Measurements from ENCODE around the gene NAA10.

DNA sequence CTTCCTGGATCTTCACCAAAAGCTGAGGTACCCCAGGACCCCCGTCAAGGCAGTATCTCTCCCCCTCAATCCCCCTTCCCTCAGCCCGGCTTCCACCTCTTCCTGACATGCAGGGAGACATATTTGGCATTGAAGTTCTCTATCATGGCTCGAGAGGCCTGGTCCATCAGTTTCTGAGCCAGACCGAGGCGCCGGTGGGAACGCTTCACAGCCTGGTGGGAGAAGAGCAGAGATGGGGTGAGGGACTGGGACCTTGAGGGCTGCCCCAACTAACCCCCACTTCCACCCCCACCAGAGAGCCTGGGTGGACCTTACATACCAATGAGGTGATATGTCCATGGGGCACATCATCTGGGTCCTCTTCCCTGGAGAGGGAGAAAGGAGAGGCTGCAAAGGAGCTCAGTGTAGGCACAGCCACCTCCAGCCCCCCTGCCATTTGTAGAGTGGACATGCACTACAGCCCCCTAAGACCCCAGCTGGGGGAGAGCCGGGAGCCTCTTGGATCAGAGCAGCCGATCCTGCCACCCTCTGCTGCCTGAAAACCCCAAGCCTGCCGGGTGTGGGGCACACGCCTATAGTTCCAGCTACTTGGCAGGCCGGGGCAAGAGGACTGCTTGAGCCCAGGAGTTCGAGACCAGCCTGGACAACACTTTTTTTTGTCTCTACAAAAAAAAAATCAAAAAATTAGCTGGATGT is 2.5 kb downstream of the NAA10 start:
- TF ChIP-seq ZNF776 (tag by site-specific recombination; IDR thresholded peaks at IDR 0.05; ENCODE audit: borderline replicate concordance): no peak
- TF ChIP-seq CTCF (tag by site-specific recombination; IDR thresholded peaks at IDR 0.05): no peak
- no peak for TF ChIP-seq TRIM28 (IDR thresholded peaks at IDR 0.05; ENCODE audit: borderline replicate concordance, low read length)
- TF ChIP-seq KLF16 (tag by site-specific recombination; IDR thresholded peaks at IDR 0.05): no peak
- TF ChIP-seq, protein P1, sequence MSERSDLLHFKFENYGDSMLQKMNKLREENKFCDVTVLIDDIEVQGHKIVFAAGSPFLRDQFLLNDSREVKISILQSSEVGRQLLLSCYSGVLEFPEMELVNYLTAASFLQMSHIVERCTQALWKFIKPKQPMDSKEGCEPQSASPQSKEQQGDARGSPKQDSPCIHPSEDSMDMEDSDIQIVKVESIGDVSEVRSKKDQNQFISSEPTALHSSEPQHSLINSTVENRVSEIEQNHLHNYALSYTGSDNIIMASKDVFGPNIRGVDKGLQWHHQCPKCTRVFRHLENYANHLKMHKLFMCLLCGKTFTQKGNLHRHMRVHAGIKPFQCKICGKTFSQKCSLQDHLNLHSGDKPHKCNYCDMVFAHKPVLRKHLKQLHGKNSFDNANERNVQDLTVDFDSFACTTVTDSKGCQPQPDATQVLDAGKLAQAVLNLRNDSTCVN (tag by site-specific recombination; optimal IDR thresholded peaks at IDR 0.05): no peak
- TF ChIP-seq KLF9 (tag by site-specific recombination; IDR thresholded peaks at IDR 0.05; ENCODE audit: low read depth): no peak
- no peak for TF ChIP-seq ZNF311 (tag by site-specific recombination; IDR thresholded peaks at IDR 0.05; ENCODE audit: borderline replicate concordance)
- TF ChIP-seq ZNF132 (tag by site-specific recombination; IDR thresholded peaks at IDR 0.05; ENCODE audit: borderline replicate concordance): no peak
- no peak for TF ChIP-seq ZNF280D (tag by site-specific recombination; IDR thresholded peaks at IDR 0.05)
- TF ChIP-seq ZNF580 (tag by site-specific recombination; IDR thresholded peaks at IDR 0.05): no peak
